ENCODE data around the gene PBX3.

GRCh38 chr9:125906893-125907292 lies 159.7 kb downstream of the PBX3 start:
- TF ChIP-seq, protein P1, sequence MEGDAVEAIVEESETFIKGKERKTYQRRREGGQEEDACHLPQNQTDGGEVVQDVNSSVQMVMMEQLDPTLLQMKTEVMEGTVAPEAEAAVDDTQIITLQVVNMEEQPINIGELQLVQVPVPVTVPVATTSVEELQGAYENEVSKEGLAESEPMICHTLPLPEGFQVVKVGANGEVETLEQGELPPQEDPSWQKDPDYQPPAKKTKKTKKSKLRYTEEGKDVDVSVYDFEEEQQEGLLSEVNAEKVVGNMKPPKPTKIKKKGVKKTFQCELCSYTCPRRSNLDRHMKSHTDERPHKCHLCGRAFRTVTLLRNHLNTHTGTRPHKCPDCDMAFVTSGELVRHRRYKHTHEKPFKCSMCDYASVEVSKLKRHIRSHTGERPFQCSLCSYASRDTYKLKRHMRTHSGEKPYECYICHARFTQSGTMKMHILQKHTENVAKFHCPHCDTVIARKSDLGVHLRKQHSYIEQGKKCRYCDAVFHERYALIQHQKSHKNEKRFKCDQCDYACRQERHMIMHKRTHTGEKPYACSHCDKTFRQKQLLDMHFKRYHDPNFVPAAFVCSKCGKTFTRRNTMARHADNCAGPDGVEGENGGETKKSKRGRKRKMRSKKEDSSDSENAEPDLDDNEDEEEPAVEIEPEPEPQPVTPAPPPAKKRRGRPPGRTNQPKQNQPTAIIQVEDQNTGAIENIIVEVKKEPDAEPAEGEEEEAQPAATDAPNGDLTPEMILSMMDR (conservative IDR thresholded peaks at IDR 0.05 in 1 of 2, IDR thresholded peaks at IDR 0.05 in 1 of 2; ENCODE audit: extremely low read depth in 1 of 2, insufficient read depth in 1 of 2, low read depth in 1 of 2, low read length in 2 of 2), result no peak
- TF ChIP-seq EZH2 (IDR thresholded peaks at IDR 0.05; ENCODE audit: borderline replicate concordance, low read length), result no peak
